IPS-20b (cell line): ENCODE results near the gene CUEDC2.

Experiments used
- H3K27ac ChIP-seq: one replicate; pipeline ENCODE4 v1.5.1; 2013; ENCODE audit warnings: low read length
- H3K27me3 ChIP-seq: 2 replicates; pipeline ENCODE4 v1.6.1; 2013; ENCODE audit warnings: mild to moderate bottlenecking, low read length, inconsistent platforms; ENCODE audit not compliant: insufficient read depth
- H3K36me3 ChIP-seq: 2 replicates; pipeline ENCODE4 v1.6.1; 2013; ENCODE audit warnings: low read depth, mild to moderate bottlenecking, inconsistent platforms, low read length, moderate library complexity; ENCODE audit not compliant: insufficient read depth
- H3K4me1 ChIP-seq: 2 replicates; pipeline ENCODE4 v1.6.1; 2013; ENCODE audit warnings: mild to moderate bottlenecking, control low read depth, inconsistent platforms, low read length, moderate library complexity; ENCODE audit not compliant: insufficient read depth
- H3K4me3 ChIP-seq: 2 replicates; pipeline ENCODE4 v1.5.1; 2013; ENCODE audit warnings: mild to moderate bottlenecking, low read length, inconsistent platforms
- H3K9ac ChIP-seq: 2 replicates; pipeline ENCODE4 v1.6.1; 2013; ENCODE audit warnings: low read depth, mild to moderate bottlenecking, inconsistent platforms, low read length, moderate library complexity
- H3K9me3 ChIP-seq: 2 replicates; pipeline ENCODE4 v1.6.1; 2013; ENCODE audit warnings: mild to moderate bottlenecking, low read depth, low read length, inconsistent platforms; ENCODE audit not compliant: insufficient read depth

Gene CUEDC2

DNA sequence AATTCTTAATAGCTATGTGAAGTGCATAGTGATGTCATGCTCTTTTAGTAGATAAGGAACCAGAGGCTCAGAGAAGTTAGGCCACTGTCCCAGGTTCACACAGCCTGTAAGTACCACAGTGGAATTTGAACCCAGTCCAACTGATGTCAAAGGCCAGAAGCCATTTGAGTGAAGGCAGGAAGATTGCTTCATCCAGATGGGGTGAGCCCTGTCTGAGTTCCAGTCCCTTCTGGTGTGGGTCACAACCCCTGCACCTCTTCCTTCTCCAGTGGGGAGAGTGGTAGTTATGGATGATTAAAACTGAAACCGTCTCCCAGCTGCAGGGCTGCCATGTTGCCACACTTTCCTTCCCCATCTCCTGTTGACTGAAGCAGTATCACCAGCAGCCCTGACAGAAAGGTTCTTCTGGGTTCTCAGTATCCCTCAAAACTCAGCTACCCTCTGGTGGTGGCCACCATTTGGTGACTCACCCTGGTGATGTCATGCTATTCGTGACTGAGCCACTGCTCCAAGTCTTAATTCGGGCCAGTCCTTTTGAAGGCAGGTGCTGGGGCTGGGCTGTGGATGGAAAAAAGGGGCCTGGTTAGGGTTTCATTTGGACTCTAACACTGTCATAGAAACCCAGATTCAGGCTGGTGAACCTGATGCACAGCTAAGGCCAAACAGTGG lies 20.4 kb upstream of the CUEDC2 start:
- peaks cover 35% of the 10 kb centered on the region for H3K4me1 ChIP-seq
- H3K27ac ChIP-seq: no peak overlapping the region
- H3K9me3 ChIP-seq: no peaks in the 10 kb centered on the region
- H3K27me3 ChIP-seq: no peaks in the 10 kb centered on the region
- no peak overlapping the region; the same call in 1 of the 2 replicates for H3K4me3 ChIP-seq
- peaks cover 22% of the 10 kb centered on the region for H3K36me3 ChIP-seq
- H3K9ac ChIP-seq: 0 out of 2 replicates have a peak overlapping the region, but pooled peaks have one; percentile 19

DNA sequence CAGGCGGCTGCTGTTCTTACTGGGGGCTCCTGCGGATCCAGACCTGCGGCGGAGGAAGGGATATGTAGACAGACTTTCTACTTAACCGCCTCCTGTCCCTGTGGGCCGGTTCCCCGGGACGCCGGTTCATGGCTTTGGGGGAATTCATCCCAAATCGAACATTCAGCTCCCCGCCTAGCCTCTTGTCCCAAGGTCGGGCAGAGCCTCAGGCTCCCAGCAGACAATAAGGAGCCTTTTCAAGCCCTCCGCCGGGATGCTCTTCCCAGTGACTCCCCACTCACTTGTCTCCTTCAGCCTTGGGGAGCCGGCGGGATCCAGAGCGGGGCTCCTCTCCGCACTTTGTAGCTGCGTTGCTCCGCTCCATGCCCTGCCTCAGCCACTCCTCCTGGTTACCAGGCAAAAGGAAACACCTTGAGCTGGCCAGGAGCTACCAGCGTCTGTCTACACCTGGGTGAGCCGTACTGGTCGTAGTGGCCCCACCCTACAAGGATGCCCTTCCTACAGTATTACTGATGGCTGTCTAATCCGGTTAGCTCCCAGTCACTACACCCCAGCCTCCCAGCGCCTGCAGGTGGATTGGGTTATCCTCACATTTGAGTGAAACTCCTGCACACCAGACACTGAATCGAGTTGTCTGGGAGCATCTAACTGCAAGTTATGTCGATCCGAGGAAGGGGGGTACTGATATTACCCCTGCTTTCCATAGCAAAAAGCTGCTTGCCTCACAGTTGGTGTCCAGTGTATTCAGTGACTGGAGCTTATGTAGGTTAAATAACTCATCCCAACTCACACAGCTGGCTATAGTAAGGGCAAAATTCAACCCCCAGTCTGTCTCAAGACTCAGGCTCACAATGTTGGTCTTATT lies 19.0 kb upstream of the CUEDC2 start, which contains the start of gene C10orf95:
Gene C10orf95 (minus strand): TSS at position 439 of the 865 bp plus-strand sequence. CDS start 450 bp downstream, outside the sequence.
- Histone ChIP-seq H3K4me1 (peaks cover 34% of the 10 kb centered on the region), H3K9ac (peak within 1 kb of the TSS; percentile 93; the same call in 1 of the 2 replicates), H3K4me3 (peak within 1 kb of the TSS; percentile 89), H3K9me3 (no peaks in the 10 kb centered on the region), H3K27me3 (no peaks in the 10 kb centered on the region), H3K36me3 (peaks cover 20% of the 10 kb centered on the region), H3K27ac (no peak within 1 kb of the TSS)

DNA sequence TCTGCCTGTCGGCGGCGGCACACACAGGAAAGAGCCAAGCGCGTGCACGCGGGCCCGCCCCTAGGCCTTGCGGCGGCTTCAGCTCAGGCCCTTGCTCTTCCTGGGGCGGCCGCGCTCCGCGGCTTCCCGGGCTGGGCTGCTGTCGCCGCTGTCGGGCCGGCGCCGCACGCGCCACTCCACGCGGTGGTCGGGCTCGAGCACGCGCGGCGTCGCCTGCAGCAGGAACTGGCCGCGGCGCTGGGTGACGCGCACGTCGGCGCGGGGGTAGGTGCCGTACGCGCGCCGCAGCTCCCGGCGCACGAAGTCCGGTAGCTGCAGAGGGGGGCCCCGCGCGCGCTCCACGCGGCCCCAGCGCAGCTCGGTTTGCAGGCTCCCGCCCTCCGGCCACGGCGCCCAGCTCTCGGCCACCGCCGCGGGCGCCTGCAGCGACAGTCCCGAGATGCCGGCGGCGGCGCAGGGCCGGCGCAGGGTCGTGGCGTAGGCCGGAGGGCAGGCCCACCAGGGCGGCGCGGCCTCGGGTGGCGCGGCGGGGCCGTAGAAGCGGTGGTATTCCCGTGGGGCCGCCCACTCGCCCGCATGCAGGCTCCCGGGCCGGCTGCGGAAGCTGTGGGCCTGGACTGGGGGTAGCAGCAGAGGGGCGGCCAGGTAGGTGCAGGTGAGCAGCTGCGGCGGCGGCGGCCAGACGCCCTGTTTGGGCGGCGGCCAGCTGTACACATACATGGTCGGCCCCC lies 18.2 kb upstream of the CUEDC2 start:
- peak overlapping the region; percentile 89 for H3K4me3 ChIP-seq
- no peaks in the 10 kb centered on the region for H3K27me3 ChIP-seq
- no peaks in the 10 kb centered on the region for H3K9me3 ChIP-seq
- peaks cover 28% of the 10 kb centered on the region for H3K4me1 ChIP-seq
- H3K36me3 ChIP-seq: peaks cover 13% of the 10 kb centered on the region
- peak overlapping the region; percentile 93 for H3K9ac ChIP-seq
- H3K27ac ChIP-seq: peak overlapping the region; percentile 16

DNA sequence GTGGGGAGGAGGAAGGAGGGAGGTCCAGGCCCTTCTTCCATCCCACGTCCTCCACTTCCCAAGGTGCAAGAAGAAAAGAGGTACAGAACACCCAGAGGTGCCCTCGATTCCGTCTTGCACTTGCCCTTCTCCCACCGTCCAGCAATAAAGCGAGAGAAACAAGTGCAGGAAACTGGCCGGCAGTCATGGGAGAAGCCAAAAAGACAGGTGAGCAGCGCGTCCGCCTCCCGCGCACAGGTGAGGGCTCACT lies 17.7 kb upstream of the CUEDC2 start:
- Histone ChIP-seq H3K27me3 (no peaks in the 10 kb centered on the region), H3K27ac (peak overlapping the region; percentile 16), H3K36me3 (peaks cover 13% of the 10 kb centered on the region), H3K4me1 (peaks cover 26% of the 10 kb centered on the region), H3K9me3 (no peaks in the 10 kb centered on the region), H3K4me3 (peak overlapping the region; percentile 89), H3K9ac (peak overlapping the region; percentile 93)

DNA sequence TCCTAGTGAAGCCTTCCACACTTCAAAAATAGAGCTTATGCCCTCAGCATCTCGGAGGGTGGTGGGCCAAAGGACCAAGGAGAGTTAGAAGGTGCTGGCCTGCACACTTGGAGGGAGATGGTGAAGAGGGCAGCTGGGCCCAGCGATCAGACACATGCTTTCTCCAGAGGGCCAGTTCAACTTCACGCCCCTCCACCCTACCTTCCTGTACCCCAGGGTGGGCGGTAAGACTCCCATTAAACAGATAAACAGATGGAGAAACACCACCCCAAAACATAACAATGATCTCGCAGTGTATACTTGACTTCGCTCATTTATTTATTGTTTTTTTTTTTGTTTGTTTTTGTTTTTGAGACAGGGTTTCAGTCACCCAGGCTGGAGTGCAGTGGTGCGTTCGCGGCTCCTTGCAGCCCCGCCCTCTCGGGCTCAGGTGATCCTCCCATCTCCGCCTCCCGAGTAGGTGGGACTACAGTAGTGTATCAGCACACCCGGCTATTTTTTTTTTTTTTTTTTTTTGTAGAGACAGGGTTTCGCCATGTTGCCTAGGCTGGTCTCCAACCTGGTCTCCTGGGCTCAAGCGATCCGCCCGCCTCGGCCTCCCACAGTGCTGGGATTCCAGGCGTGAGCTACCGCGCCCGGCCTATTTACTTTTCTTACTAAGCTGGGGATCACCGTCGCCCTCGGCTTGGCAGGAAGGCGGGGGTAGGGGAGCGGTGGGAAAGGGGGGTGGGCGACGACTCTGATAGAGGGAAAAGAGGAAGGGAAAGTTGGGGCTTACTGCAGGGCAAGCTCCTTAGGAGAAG lies 17.1 kb upstream of the CUEDC2 start:
- H3K27ac ChIP-seq: peak overlapping the region; percentile 16

DNA sequence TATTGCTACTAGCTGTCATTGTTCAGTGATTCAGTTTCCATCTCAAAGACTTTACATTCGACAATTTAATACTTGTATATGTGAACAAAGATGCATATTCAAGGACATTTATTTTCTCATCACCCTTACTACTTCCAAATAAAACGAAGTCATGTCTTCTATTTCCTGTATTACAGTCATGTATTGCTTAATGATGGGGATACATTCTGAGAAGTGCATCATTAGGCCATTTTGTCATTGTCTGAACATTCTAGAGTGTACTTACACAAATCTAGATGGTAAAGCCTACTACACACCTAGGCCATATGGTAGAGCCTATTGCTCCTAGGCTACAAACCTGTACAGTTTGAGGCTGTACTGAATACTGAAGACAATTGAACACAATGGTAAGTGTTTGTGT lies 12.5 kb upstream of the CUEDC2 start:
- Histone ChIP-seq H3K27me3 (peaks cover 4% of the 10 kb centered on the region), H3K9ac (no peak overlapping the region), H3K4me1 (peaks cover 3% of the 10 kb centered on the region; the same call in 1 of the 2 replicates), H3K4me3 (no peak overlapping the region), H3K36me3 (no peaks in the 10 kb centered on the region), H3K9me3 (no peaks in the 10 kb centered on the region), H3K27ac (no peak overlapping the region)

More for the DNA sequence above, 17.1 kb upstream of the CUEDC2 start:
- H3K9me3 ChIP-seq: no peaks in the 10 kb centered on the region
- peaks cover 23% of the 10 kb centered on the region for H3K4me1 ChIP-seq
- H3K9ac ChIP-seq: peak overlapping the region; percentile 93
- H3K36me3 ChIP-seq: peaks cover 13% of the 10 kb centered on the region
- peak overlapping the region; percentile 89 for H3K4me3 ChIP-seq
- H3K27me3 ChIP-seq: no peaks in the 10 kb centered on the region

DNA sequence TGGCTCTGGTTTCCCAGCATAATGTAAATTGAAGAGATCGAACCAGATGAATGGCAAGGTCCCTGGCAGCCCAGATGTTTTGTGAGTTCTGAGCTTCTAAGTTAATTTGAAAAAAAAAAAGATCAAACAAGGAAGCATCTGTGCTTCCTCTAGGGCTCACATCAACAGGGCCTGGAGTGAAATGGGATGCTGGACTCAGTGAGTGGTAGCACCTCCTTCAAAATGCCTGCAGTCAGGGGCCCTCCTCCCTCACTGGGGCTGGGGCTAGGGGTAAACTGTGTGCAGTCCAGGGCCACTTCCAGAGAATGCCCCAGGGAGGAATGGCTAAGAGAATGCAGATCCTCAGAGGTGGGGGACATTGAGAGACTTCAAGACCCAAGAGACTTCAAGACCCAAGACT lies 6.0 kb upstream of the CUEDC2 start:
- no peaks in the 10 kb centered on the region for H3K9me3 ChIP-seq
- H3K27ac ChIP-seq: no peak overlapping the region
- peaks cover 44% of the 10 kb centered on the region for H3K27me3 ChIP-seq
- no peaks in the 10 kb centered on the region for H3K36me3 ChIP-seq
- peaks cover 7% of the 10 kb centered on the region for H3K4me1 ChIP-seq
- no peak overlapping the region for H3K9ac ChIP-seq
- H3K4me3 ChIP-seq: no peak overlapping the region

DNA sequence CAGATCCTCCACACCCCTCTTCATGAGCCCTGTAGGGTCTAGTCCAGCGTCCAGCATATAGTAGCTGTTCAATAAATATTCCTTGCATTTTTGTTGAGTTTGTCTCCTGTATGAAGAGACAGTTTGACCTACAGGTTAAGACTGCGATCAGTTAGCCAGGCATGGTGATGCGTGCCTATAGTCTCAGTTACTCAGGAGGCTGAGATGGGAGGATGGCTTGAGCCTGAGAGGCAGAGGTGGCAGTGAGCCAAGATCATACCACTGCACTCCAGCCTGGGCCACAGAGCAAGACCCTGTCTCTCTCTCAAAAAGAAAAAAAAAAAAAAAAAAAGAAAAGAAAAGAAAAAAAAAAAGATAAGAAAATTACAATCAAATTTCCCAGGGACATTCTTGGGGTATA lies 5.1 kb upstream of the CUEDC2 start:
- Histone ChIP-seq H3K27ac (no peak overlapping the region), H3K36me3 (no peaks in the 10 kb centered on the region), H3K9ac (no peak overlapping the region), H3K27me3 (peaks cover 50% of the 10 kb centered on the region), H3K9me3 (no peaks in the 10 kb centered on the region), H3K4me3 (no peak overlapping the region), H3K4me1 (peaks cover 7% of the 10 kb centered on the region)

DNA sequence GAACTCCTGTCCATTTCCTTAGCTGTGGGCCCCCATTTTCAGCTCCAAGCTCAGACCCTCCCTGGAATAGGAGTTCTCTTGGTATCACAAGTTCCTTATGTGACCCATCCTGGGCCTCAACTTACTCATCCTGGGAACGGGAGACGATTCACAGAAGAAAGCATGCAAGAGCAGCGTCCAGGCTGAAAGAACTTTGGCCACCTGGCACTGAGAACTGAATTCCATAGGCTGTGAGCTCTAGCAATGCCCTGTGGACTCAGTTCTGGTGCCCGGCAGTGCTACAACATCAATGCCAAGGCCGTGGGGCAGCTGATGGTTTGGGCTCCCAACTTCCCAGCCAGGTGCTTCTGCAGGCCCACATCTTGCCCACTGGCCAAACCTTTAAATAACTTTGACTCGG lies 3.9 kb upstream of the CUEDC2 start:
- Histone ChIP-seq H3K27me3 (peaks cover 48% of the 10 kb centered on the region), H3K9me3 (no peaks in the 10 kb centered on the region), H3K27ac (no peak overlapping the region), H3K36me3 (no peaks in the 10 kb centered on the region), H3K4me3 (no peak overlapping the region), H3K4me1 (peaks cover 11% of the 10 kb centered on the region), H3K9ac (no peak overlapping the region)

DNA sequence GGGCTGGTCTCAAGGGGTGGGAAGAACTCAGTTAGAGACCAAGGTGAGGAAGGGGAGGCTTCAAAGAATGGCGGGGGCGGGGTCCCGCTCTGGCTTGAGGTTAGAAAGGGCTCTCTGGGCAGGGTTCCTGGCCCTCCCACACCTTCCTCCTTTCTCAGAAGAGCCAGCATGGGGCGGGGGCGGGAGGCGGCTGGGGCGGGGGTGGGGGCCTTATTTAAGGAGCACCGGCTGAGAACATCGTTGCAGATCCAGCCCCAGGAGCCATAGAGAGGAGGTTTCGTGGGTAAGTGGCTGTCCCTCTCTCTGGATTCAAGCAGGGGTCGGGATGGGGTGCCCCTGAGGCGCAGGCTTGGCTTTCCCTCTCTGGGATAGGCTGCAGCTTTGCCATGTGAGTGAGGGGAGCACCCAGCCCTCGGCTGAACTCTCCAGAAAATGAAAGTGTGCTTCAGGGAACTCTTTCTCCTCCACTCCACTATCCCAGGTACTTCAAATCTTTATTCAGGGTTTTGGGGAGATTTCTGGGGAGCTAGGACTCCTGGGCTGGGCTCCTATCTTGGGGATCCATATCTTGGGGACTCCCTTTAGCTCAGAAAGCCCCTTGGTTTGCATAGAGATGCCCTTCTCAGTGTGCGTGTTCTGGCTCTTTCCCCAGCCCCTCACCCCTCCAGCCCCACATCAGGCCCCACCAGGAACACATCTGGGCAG lies 3.3 kb upstream of the CUEDC2 start:
- Histone ChIP-seq H3K9me3 (no peaks in the 10 kb centered on the region), H3K4me3 (peak overlapping the region; percentile 63), H3K36me3 (no peaks in the 10 kb centered on the region), H3K9ac (no peak overlapping the region), H3K27me3 (peaks cover 48% of the 10 kb centered on the region), H3K4me1 (peaks cover 11% of the 10 kb centered on the region), H3K27ac (no peak overlapping the region)

DNA sequence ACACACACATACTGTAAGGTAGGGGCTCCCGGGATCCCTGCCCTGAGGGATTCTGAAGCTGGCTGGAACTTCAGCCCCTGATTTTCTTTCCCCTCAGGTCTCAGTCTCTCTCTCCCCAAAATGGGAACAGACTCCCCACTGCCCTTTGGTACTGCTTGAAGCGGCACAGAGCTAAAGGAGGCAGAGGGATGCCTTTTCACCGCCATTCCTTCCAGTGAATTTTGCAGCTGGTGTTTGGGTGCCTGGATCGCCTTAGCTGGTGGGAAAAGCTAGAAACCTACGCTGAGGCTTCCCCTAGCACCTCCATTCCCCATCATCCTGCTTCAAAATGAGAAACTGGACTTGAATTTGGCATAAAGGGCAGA lies 2.7 kb upstream of the CUEDC2 start:
- H3K36me3 ChIP-seq: no peaks in the 10 kb centered on the region
- no peak overlapping the region for H3K9ac ChIP-seq
- no peak overlapping the region for H3K27ac ChIP-seq
- H3K4me1 ChIP-seq: peaks cover 11% of the 10 kb centered on the region
- no peaks in the 10 kb centered on the region for H3K9me3 ChIP-seq
- H3K27me3 ChIP-seq: peaks cover 48% of the 10 kb centered on the region
- peak overlapping the region; percentile 63 for H3K4me3 ChIP-seq
